PC-3 (cell line): ENCODE results near the gene PFN1.

ENCODE experiments used
- EZH2 ChIP-seq: fragments of 300-600 bp; sonication (generic); IDR thresholded peaks from one replicate; pipeline ENCODE4 v1.6.1; 2017; ENCODE audit warnings: antibody characterized with exemption, mild to moderate bottlenecking, low read length; ENCODE audit not compliant: unreplicated experiment
- EZH2phosphoT487 ChIP-seq: fragments of 300-600 bp; sonication (generic); IDR thresholded peaks from 2 replicates; pipeline ENCODE4 v1.6.1; 2018; ENCODE audit warnings: mild to moderate bottlenecking, antibody characterized with exemption, low read length, borderline replicate concordance
- TF ChIP-seq, protein P1 (sequence below): fragments of 300-600 bp; sonication (generic); conservative IDR thresholded peaks from 2 replicates; pipeline ENCODE4 v1.5.1; 2017; ENCODE audit warnings: antibody characterized with exemption, low read depth, mild to moderate bottlenecking, low read length

DNA sequence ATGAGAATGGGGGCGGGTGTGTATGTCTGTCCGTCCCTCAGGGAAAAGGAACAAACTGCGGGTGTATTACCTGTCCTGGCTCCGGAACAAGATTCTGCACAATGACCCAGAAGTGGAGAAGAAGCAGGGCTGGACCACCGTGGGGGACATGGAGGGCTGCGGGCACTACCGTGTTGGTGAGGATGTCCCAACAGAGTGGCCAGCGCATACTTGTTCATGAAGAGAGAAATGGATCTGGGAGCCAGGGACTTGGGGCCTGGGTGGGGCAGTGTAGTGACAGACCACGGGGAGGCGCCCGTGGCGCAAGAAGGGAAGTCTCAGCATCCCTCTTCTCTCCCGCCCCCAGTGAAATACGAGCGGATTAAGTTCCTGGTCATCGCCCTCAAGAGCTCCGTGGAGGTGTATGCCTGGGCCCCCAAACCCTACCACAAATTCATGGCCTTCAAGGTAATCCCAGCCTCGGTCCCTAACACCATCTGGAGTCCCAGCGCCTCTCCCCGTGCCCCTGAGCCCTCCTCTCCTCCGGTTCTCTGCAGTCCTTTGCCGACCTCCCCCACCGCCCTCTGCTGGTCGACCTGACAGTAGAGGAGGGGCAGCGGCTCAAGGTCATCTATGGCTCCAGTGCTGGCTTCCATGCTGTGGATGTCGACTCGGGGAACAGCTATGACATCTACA, 52.5 kb downstream of the PFN1 start:
- TF ChIP-seq, protein P1, sequence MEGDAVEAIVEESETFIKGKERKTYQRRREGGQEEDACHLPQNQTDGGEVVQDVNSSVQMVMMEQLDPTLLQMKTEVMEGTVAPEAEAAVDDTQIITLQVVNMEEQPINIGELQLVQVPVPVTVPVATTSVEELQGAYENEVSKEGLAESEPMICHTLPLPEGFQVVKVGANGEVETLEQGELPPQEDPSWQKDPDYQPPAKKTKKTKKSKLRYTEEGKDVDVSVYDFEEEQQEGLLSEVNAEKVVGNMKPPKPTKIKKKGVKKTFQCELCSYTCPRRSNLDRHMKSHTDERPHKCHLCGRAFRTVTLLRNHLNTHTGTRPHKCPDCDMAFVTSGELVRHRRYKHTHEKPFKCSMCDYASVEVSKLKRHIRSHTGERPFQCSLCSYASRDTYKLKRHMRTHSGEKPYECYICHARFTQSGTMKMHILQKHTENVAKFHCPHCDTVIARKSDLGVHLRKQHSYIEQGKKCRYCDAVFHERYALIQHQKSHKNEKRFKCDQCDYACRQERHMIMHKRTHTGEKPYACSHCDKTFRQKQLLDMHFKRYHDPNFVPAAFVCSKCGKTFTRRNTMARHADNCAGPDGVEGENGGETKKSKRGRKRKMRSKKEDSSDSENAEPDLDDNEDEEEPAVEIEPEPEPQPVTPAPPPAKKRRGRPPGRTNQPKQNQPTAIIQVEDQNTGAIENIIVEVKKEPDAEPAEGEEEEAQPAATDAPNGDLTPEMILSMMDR: no peak
- no peak for TF ChIP-seq EZH2
- TF ChIP-seq EZH2phosphoT487: no peak
